Mucosa of gallbladder (tissue), 1 donor: Measurements from ENCODE around the gene MCTP2. TPM values are rescaled to one million over a fixed set of nuclear protein-coding genes. Genes with fewer than 3 reads are reported as not detected.

ENCODE experiments used
- DNase-seq: peaks from one replicate; pipeline ENCODE4 v3.0.0-alpha.2; 2020; ENCODE audit warnings: low spot score
- total RNA-seq: library from RNA; stranded (reverse); gene quantifications from one replicate; pipeline ENCODE4 v1.2.1, GENCODE V29; 2021
- donor health status: DM: no; HTN: no; CAD: no.

MCTP2 gene
- total RNA-seq, 1 donor from 2014 or later = 31.7 TPM

DNA sequence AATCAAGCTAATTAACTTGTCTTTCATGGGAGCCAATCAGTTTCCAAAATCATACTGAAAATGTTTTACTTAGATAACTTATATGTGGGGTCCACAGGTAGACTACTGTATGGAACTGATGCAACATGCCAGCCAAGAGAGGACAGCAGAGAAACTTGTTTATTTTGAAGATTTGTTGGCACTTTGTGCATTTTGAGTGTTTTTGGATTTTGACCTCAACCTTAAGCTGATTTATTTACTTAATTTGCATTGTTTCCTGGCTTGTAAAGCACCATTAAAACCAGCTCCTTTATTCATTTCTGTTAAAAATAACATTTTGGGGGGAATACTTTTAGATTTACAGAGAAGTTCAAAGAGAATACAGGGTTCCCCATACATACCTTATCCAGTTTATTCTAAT is 166.6 kb downstream of the MCTP2 start:
- DNase-seq = no peak

DNA sequence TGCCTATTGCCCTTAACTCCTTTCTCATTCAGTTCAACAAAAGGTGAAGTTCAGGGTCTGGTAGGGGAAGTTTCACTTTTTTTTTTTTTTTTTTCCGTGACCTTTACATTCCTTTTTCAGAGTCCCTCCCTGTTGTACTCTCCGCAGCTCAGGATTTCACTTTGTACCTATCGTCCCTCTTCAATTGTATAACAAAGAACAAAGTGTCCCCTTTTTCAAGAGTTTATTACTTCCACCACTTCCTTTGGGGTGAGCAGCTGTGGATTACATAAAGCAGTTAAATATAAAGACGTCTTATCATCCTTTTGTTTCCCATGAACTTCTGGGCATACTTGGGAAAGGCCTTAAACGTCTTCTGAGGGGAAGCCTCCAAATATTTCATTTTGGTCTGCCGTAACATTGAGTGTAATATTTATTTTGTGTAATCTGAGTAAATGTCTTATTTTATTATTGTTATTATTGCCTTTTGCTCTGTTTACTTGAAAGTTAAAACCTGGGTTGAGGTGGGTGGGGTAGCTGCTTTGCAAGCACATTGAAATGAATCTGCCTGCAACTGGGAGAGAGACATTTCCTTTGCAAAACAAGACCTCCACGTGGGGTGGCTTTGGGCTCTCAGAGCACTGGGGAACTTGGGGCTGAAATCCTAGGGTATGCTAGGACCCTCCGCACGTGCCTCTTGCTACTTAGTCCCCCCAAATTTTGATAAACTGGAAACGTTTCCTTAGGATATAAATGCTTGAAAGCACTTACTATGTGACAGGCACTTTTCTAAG is 169.4 kb downstream of the MCTP2 start:
- no peak for DNase-seq

DNA sequence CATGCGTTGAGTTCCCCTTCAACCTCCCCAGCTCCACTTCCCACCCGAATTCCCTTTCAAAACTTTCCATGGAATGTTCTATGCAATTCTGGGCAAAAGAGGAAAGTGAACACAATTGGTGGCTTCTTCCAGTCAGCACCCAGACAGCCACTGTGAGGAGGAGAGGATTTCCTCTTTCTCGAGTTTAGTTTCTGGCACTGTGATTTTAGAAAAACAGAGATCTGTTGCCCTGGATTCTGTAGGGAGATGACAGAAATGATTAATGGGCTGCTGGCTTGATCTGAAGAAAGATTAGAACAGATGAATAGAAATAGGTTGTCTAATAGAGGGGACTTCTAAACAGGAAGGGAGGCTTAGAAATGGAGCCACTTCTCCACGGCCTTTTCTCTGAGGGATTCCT is 172.0 kb downstream of the MCTP2 start:
- DNase-seq = no peak

DNA sequence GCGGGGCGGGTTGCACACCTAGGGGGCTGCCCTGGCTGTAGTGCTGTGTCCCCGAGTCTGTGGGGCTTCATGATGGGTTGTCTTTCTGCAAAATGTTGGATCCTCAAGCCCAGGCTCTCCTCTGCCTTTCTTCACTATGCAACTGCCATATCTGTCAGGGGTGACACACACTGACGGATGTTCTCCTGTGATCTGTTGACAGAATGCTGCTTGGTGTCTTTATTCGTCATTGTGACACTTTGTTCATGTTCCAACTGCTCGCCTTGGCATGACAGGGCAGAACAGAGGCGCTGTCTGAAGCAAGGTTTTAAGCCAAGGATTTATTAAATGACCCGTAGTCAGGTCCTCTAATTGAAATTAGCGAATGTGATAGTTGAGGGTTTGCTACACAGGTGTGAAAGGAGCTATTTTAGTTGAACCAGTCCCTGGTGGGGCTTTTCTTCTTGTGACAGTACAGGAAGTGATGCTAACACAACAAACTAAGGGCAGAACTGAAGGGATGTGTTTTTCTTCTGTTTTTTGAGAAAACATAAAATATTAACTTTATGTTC is 173.4 kb downstream of the MCTP2 start:
- DNase-seq = no peak

GRCh38 chr15:94411285-94411684 is 179.9 kb downstream of the MCTP2 start:
- DNase-seq = no peak

DNA sequence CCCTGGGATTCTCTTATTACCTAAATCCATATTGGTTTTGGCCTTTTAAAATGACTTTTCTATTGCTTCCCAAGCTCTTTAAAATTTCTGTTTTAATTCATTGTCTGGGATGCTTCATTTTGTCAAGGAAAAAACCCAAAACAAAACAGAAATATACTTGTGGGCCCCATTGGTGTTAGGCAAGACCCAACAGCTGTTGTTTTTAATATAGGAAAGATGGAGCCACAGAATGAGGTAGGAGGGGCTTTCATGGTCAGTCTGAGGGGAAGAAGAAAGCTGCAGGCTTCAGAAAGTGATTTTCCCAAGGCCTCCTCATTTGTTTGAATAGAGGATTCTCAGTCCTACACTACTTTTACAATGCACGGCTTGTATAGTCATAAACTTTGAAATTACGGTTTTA is 180.5 kb downstream of the MCTP2 start:
- DNase-seq = no peak

GRCh38 chr15:94412979-94413746 is 181.8 kb downstream of the MCTP2 start:
- DNase-seq = peak; percentile 44

DNA sequence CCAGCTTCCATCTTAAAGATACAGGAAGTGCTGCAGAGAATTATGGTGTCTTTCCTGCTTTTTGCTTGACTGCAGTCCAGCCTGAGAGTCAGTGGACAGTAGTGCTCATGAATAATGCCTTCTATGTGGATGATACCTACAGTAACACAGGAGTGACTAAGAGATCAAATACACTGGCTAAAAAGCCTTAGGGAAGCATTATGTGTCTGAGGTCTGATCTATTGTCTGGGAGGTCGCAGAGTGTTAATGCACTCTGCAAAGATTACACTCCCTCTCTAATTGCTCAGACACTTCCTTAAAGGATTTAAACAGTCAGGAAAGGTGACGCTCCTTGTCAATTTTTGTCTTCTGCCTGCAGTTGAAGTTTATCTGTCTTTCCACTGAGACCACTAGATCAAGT is 183.6 kb downstream of the MCTP2 start:
- DNase-seq = no peak

GRCh38 chr15:94416267-94416666 is 184.9 kb downstream of the MCTP2 start:
- DNase-seq = no peak

GRCh38 chr15:94416820-94417219 is 185.5 kb downstream of the MCTP2 start:
- DNase-seq = no peak

DNA sequence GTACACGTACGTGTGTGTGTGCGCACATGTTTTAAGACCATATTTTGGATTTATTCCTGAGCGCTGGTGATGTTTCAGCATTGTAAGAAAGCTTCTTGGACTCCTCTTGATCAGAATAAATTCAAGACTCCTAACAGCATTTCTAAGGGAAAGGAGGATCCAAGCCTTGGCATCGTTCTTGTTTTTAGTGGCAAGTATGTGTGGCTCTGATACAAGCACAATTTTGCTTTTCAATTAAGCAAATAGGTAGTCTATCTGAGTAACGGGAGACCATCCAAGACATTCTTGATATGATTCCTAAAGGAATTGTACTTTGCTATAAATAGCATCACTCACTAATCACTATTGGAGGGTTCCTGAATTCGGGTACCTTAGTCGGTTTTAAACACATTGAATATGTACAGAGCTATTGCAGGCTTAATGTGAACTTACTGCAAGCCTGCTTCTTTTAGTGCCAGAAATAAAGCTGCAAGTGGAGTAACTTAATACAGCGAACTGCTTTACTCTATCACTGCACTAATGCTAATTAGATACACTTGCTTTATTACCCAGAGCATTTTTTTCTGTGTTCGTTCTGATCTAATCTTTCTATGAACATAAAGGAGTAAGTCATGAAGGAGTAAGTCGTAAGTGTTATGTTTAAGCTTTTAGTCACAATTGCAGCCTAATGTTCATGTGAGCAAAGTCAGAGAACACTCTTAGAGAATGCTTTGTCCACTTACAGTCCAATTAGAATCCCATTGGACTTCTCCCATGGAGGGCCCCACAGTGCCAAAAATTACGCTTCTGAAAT is 186.3 kb downstream of the MCTP2 start:
- no peak for DNase-seq

DNA sequence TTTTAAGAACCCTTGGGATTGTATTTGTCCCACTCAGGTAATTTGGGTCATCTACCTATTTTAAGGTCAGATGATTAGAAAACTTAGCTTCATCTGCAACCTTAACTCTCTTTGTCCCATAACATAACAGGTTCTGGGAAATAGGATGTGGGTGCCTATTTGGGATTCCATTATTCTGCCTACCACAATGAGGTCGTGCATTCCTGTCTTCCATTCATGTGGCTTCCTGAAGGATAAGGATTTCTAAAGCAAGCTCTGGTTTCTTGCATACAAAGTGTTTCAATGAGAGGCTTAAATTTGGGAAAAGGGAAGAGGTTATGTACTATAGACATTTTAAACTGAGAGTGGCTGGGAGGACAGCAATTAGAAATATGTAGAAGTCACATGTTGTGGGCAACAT is 190.3 kb downstream of the MCTP2 start:
- DNase-seq = no peak

GRCh38 chr15:94432279-94432678 is 200.9 kb downstream of the MCTP2 start:
- DNase-seq = no peak

- no peak for DNase-seq
Measured at GRCh38 chr15:94439158-94439557, 207.8 kb downstream of the MCTP2 start.

DNA sequence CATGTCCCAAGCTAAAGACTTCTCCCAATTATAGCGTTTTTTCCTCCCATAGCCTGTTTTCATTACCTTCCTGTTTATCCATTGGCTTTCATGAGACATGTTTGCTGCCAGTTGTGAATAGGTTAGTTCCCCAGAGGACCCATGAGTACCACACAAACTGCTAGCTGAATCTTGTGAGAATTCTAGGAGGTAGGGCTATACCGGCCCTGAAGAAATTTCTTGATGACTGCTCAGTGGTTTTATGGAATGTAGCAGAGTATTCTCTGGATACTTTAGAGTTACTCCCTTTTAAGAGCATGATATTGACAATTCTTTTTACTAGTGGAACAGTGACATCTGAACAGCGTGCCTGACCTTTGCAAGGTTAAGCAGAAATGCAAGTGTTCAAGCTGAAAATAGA is 210.4 kb downstream of the MCTP2 start:
- no peak for DNase-seq

- no peak for DNase-seq
Measured at GRCh38 chr15:94442480-94442879, 211.1 kb downstream of the MCTP2 start.

- no peak for DNase-seq
Measured at GRCh38 chr15:94443186-94443585, 211.8 kb downstream of the MCTP2 start.

- DNase-seq = peak; percentile 24
Measured at GRCh38 chr15:94445566-94446160, 214.3 kb downstream of the MCTP2 start.

DNA sequence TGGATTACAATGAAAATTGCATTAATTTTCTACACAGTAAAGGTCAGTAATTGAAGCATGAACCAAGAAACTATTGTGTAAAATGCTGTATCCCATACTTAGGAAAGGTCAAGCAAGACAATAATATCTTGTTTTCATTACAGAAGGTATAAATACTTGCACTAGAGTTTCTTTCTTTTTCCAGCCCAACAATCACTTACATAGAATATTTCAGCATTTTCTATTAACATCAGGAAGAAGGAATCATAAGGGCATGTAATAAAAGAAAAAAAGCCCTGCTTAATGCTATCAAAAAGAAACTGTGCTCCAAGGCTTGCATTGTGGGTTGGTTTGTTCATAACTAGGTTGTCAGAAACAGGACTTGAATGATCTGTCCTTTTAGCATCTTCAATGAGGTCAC is 215.1 kb downstream of the MCTP2 start:
- DNase-seq = no peak

- DNase-seq = no peak
Measured at GRCh38 chr15:94451466-94451865, 220.1 kb downstream of the MCTP2 start.

- DNase-seq = no peak
Measured at GRCh38 chr15:94453227-94453988, 222.0 kb downstream of the MCTP2 start.
